Placental pericyte (primary cell): Measurements from ENCODE around the gene CENPX. TPM values are rescaled to one million over a fixed set of nuclear protein-coding genes. Genes with fewer than 3 reads are reported as not detected.

Experiments used
- total RNA-seq: library from RNA; depleted of rRNA; stranded (reverse); fragments of >200 nt; gene quantifications from 2 replicates; pipeline ENCODE4 v1.2.3, GENCODE V29; 2012

The CENPX gene
- total RNA-seq = 22.5 and 48.7 TPM in 2 replicates

DNA sequence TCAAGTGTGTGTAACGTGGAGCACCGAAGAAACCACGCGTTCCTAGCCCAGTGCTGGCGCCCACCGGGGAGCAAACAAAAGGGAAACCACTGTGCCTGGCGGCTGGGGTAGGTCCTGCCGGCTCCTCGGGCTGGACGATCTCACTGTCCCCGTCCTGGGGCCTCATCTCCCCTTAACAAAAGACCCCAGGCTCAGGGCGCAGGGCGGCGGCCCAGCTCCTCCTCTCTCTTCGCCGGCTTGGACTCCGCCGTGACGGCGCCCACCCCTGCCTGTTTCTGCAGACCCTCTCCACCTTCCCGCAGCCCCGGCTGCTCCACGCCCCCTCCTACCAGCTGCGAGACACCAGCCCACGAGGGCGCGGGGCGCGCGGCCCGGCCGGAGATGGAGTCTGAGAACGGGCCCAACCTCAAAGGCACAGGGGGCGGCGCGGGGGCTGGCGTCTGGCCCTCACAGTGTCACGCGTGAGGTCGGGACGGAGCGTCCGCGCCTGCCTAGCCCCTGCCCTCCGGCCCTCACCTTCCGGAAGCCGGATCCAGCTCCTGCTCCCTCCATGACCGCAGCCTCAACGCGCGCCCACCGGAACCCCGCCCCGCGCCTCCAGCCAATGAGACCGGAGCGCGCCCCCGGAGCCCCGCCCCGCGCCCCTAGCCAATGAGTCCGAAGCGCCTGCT is at the start of gene CENPX:
Gene CENPX, minus strand, starts transcription at position 569 of the 671 bp plus-strand sequence. Its CDS starts 17 bp downstream, at position 552.

DNA sequence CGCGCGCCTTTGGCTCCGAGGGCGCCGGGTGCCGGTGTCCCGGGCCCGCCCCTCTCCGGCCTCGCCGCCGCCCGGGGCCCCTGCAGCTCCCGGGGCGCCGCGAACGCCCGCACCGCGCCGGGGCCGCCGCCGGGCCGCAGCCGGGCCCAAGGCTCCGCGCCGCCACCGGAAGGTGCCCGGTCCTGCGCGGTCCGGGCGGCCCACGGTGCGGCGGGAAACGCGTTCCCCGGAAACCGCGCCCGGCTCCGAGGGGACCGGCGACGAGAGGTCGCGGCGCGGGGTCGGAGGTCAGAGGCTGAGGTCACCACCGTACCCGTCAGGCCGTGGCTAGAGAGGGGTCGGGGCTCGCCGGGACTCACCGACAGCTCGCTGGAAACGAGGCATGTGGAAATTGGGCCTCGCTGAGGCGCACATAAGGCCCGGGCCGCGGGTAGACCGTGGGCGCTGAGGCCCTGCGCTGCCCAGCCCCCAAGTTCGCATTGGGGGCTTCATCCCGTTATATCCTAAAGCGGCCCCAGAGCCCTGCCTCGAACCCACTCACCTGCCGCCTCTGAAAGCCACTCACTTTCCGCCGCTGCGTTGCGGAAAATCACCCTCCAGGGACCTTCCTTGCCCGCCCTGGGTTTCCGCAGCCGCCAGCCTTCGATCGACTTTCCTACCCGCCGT is 43.1 kb upstream of the CENPX start, which contains the start of gene DUS1L:
Gene DUS1L, minus strand, starts transcription at position 167 of the 666 bp plus-strand sequence. CDS start 745 bp downstream, outside the sequence.

DNA sequence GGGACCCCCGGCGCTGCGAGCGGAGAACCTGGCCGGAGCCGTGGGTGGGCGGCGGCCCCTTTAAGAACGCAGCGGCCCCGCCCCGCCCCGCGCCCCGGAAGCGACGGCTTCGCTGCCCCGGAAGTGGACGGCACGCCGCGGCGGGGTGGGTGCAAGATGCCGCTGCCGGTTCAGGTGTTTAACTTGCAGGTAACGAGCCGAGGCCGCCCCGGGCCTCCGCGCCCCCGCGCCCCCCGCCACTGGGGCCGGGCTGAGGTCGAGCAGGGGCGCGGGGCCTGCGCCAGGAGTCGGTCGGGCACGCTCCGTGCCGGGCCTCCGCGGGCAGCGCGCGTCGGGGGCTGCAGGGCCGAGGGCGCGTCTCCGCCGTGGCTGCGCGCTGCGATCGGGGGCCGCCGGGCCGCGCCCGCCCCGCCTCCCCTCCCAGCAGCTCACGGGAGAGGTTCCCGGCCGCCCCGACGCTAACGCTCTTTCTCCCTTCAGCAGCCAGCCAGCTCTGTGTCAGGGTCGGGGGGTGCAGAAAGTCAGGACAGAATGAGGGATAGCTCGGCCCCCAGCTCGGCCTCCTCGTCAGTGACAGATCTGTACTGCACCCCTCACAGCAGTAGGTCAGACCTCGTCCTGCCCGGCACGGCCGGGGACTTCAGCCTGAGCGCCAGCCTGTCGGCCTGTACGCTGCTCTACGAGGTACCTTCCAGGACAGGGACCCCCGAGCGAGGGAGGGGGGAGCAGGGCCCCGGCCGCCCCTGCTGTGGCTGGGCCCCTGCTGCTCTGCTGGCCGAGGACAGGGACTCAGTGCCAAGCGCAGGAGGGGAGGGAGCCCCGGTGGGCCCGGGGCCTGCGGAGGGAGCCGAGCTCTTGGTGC is 29.3 kb upstream of the CENPX start, which contains the start of the genes GPS1 and RFNG:
Gene GPS1, plus strand, starts transcription at position 123 of the 862 bp plus-strand sequence. Its CDS starts 34 bp downstream, at position 157.
Gene RFNG, minus strand, starts transcription at position 36 of the 862 bp plus-strand sequence. CDS start 45 bp downstream, outside the sequence.

DNA sequence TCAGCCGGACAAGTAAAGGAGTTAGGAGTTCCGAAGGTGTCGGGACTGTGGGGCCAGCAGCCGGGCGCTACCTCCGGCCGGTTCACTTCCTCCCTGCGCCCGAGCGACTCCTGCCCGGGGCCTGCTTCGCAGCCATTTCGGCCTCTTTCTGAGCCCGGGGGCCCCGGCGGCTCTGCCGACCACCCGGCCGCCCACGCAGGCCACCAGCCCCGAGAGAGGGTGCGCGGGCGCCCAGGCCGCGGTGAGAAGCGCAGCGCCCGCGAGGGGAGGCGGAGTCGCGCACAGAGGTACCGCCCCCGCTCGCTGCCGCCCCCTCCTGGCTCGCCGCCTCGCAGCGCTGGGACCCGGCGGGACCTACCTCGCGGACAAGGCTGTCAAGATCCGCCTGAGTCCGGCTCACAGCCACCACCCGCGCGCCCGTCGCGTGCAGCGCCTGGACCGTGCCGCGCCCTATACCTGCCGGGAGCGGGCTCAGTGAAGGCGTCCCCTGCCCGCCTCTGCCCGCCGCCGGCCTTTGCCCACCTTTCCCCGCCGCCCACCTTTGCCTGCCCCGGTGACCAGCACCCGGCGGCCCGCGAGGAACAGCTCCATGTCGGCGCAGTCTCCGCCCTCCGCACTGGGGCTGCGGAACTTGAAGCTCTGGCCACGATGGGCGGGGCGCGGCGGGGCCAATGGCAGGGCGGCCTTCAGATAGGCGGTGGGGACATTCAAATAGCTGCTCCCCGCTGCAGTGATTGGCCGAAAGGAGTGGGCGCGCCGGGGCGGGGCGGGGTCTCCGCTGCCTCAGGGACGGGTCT is 14.6 kb upstream of the CENPX start, which contains the start of gene DCXR:
Gene DCXR, minus strand, starts transcription at position 606 of the 797 bp plus-strand sequence. Its CDS starts 15 bp downstream, at position 591.

DNA sequence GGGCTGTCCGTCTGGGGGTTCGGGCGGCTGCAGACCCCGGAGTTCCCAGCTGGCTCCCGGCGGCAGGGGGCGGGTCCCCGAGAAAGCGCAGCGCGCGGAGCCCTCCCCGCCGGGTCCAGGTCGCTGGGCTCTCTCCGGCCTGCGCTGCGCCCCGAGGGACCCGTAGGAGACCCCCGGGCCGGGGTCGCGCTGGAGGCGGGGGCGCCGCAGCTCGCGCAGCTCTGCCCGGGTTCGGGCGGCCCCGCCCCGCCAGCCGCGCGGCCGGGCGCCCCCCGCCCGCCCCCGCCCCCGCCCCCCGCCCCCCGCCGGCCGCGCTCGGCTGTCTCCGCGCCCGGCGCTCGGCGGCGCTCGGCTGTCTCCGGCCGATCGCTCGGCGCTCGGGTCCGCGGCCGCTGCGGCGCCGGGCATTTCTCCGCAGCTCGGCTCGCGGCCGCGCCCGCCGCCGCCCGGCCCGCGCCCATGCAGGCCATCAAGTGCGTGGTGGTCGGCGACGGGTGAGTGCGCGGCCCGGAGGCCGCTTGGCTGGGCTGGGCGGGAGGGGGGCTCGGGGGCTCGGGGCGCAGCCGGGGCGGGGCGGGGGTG is 8.7 kb upstream of the CENPX start, which contains the start of gene RAC3:
Gene RAC3, plus strand, starts transcription at position 376 of the 582 bp plus-strand sequence. Its CDS starts 84 bp downstream, at position 460.

DNA sequence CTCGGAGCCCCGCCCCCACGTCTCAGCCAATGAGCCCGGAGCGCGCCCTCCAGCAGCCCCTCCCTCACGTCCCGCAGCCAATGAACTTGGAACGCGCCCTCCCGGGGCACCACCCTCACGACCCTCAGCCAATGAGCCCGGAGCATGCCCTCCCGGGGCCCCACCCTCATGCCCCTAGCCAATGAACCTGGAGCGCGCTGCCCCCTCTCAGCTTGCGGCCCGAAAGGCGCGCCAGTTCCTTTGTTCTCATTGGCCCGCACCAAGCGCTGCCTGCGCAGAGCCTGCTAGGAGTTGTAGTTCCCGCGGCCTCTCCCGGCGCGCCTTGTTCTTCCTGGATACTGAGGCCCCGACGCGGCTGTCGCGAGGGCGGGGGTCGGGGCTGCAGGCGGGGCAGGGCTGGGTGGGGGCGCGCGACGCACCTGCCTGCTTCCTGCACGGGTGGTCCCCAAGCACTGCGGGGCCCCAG is 336 bp upstream of the CENPX start, which contains the start of gene LRRC45:
Gene LRRC45, plus strand, starts transcription at position 325 of the 466 bp plus-strand sequence. CDS start 339 bp downstream, outside the sequence.

DNA sequence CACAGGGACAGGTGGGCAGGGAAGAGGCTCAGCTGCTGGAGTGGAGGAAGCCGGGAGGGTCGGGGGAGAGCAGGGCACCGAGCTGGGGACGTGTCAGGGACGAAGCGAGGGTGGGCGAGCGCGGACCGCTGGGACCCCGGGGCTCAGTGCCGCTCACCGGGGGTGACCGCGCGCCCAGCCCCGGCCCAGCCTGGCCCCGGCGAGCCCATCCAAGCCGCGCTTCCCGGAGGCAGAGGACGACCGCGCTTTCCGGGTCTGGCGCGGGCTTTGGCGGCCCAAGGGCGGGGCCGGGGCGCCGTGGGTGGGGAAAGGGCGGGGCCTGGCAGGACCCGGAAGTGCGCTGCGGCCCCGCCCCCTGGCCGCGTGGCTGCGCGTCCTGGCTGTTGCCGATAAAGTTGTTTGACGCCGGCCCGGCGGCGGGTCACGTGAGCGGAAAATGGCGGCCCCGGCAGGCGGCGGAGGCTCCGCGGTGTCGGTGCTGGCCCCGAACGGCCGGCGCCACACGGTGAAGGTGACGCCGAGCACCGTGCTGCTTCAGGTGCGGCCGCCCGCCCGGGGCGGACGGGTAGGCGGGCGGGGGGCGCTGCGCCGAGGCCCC is 45.4 kb downstream of the CENPX start, which contains the start of gene ASPSCR1:
Gene ASPSCR1, plus strand, starts transcription at position 419 of the 598 bp plus-strand sequence. Its CDS starts 18 bp downstream, at position 437.

Other genes with a start within 250 kb of the CENPX start
- not detected in 2 replicates for gene GCGR, start 218.7 kb downstream of the CENPX start, total RNA-seq
- gene MCRIP1, start 189.6 kb downstream of the CENPX start, total RNA-seq = 82.0 and 100 TPM in 2 replicates
- gene PPP1R27, start 187.8 kb downstream of the CENPX start, total RNA-seq = not detected in 2 replicates
- gene P4HB, start 162.3 kb downstream of the CENPX start, total RNA-seq = 1,222 and 4,245 TPM in 2 replicates
- gene ARHGDIA, start 151.5 kb downstream of the CENPX start, total RNA-seq = 139 and 275 TPM in 2 replicates
- 94.3 and 166 TPM in 2 replicates for gene ALYREF, start 131.3 kb downstream of the CENPX start, total RNA-seq
- 102 and 118 TPM in 2 replicates for gene ANAPC11, start 131.2 kb downstream of the CENPX start, total RNA-seq
- under 0.01 and 0.66 TPM in 2 replicates for gene NPB, start 120.6 kb downstream of the CENPX start, total RNA-seq
- 48.7 and 78.1 TPM in 2 replicates for gene PCYT2, start 111.5 kb downstream of the CENPX start, total RNA-seq
- gene SIRT7, start 104.7 kb downstream of the CENPX start, total RNA-seq = 23.9 and 26.7 TPM in 2 replicates
- 31.6 and 48.1 TPM in 2 replicates for gene MAFG, start 95.1 kb downstream of the CENPX start, total RNA-seq
- gene PYCR1, start 85.6 kb downstream of the CENPX start, total RNA-seq = 99.9 and 225 TPM in 2 replicates
- not detected in 2 replicates for gene MYADML2, start 75.6 kb downstream of the CENPX start, total RNA-seq
- 0.29 and 0.66 TPM in 2 replicates for gene NOTUM, start 61.7 kb downstream of the CENPX start, total RNA-seq
- gene ASPSCR1, start 45.2 kb downstream of the CENPX start, total RNA-seq = 31.4 and 38.1 TPM in 2 replicates
- 14.9 and 30.1 TPM in 2 replicates for gene LRRC45, start 427 bp upstream of the CENPX start, total RNA-seq
- 7.9 and 9.2 TPM in 2 replicates for gene RAC3, start 8.8 kb upstream of the CENPX start, total RNA-seq
- 32.2 and 43.5 TPM in 2 replicates for gene DCXR, start 14.8 kb upstream of the CENPX start, total RNA-seq
- gene RFNG, start 28.9 kb upstream of the CENPX start, total RNA-seq = 44.1 and 76.8 TPM in 2 replicates
- gene GPS1, start 29.0 kb upstream of the CENPX start, total RNA-seq = 110 and 187 TPM in 2 replicates
- 74.6 and 105 TPM in 2 replicates for gene DUS1L, start 42.9 kb upstream of the CENPX start, total RNA-seq
- 165 and 359 TPM in 2 replicates for gene FASN, start 75.4 kb upstream of the CENPX start, total RNA-seq
- 24.5 and 28.9 TPM in 2 replicates for gene CCDC57, start 190.0 kb upstream of the CENPX start, total RNA-seq
- 347 and 438 TPM in 2 replicates for gene SLC16A3, start 206.2 kb upstream of the CENPX start, total RNA-seq